CD8-positive, alpha-beta memory T cell (primary cell): Measurements from ENCODE around the gene AKAP7. TPM values are rescaled to one million over a fixed set of nuclear protein-coding genes. Genes with fewer than 3 reads are reported as not detected.
A peak's percentile ranks its signal among the peaks of the same experiment; 100 is the strongest.

Source experiments
- CTCF ChIA-PET: fragments of 350-600 bp; sonication (Branson Sonifier 250); formaldehyde crosslinking; loops from one replicate; lab custom pipeline; 2021; ENCODE audit warnings: antibody characterized with exemption; lab: Charles Lee
- POLR2A ChIA-PET: fragments of 350-600 bp; sonication (Branson Sonifier 250); formaldehyde crosslinking; loops from one replicate; lab custom pipeline; 2021; ENCODE audit warnings: antibody characterized with exemption; lab: Charles Lee
- DNase-seq, 5 donors: peaks; one replicate each; pipeline versions ENCODE4 v3.0.0 to v3.0.0-alpha.2; 2020 to 2022; ENCODE audit warnings: mixed read lengths in 1 of 5
- H3K27ac ChIP-seq: one replicate; pipeline ENCODE4 v1.7.0; 2013; ENCODE audit warnings: low read depth, mild to moderate bottlenecking, low read length, moderate library complexity
- H3K27me3 ChIP-seq: 2 replicates; pipeline ENCODE4 v1.7.0; 2013; ENCODE audit warnings: low read length, mild to moderate bottlenecking; ENCODE audit not compliant: insufficient read depth, poor library complexity, severe bottlenecking
- H3K36me3 ChIP-seq: 2 replicates; pipeline ENCODE4 v1.7.0; 2013; ENCODE audit warnings: mild to moderate bottlenecking, low read length, moderate library complexity; ENCODE audit not compliant: insufficient read depth
- H3K4me1 ChIP-seq: 2 replicates; pipeline ENCODE4 v1.7.0; 2013; ENCODE audit warnings: mild to moderate bottlenecking, low read length, moderate library complexity; ENCODE audit not compliant: insufficient read depth
- H3K4me3 ChIP-seq: 2 replicates; pipeline ENCODE4 v1.7.0; 2013; ENCODE audit warnings: mild to moderate bottlenecking, low read length
- H3K9me3 ChIP-seq: 2 replicates; pipeline ENCODE4 v1.7.0; 2013; ENCODE audit warnings: mild to moderate bottlenecking, low read length
- H3K27ac Mint-ChIP-seq, 8 donors: one replicate each; pipeline ENCODE4 v1.8.0; 2020 to 2021; ENCODE audit warnings: mixed read lengths in 8 of 8, mild to moderate bottlenecking in 6 of 8, inconsistent platforms in 3 of 8, moderate library complexity in 3 of 8
- H3K27me3 Mint-ChIP-seq, 2 donors: one replicate each; pipeline ENCODE4 v1.8.0; 2020 to 2021; ENCODE audit warnings: mixed read lengths in 2 of 2, mild to moderate bottlenecking in 1 of 2, moderate library complexity in 1 of 2
- H3K36me3 Mint-ChIP-seq, 3 donors: one replicate each; pipeline ENCODE4 v1.8.0; 2020 to 2021; ENCODE audit warnings: mixed read lengths in 3 of 3, inconsistent platforms in 1 of 3, mild to moderate bottlenecking in 1 of 3
- H3K4me1 Mint-ChIP-seq, 3 donors: one replicate each; pipeline ENCODE4 v1.8.0; 2020 to 2021; ENCODE audit warnings: mixed read lengths in 3 of 3, inconsistent platforms in 1 of 3, mild to moderate bottlenecking in 1 of 3
- H3K4me3 Mint-ChIP-seq, 7 donors: one replicate each; pipeline ENCODE4 v1.8.0; 2020 to 2021; ENCODE audit warnings: mixed read lengths in 7 of 7, mild to moderate bottlenecking in 6 of 7, moderate library complexity in 4 of 7, inconsistent platforms in 2 of 7
- H3K9me3 Mint-ChIP-seq, 5 donors: one replicate each; pipeline ENCODE4 v1.8.0; 2020 to 2022; ENCODE audit warnings: mixed read lengths in 5 of 5, mild to moderate bottlenecking in 3 of 5, moderate library complexity in 2 of 5, inconsistent platforms in 1 of 5
- polyA plus RNA-seq: library from polyadenylated mRNA; unstranded; fragments of 300-500 nt; fragmentation: Illumina TruSeq; gene quantifications from one replicate; pipeline ENCODE4 v1.2.3, GENCODE V29; 2021
- total RNA-seq, 2 experiments: library from RNA; stranded (reverse); gene quantifications; one replicate each; pipeline ENCODE4 v1.2.3, GENCODE V29; 2021

The AKAP7 gene
- total and polyA plus RNA-seq, 3 experiments from 2014 or later, result 4.3 to 17.3 (median 4.8) TPM

GRCh38 chr6:131182991-131183425 lies 47.7 kb downstream of the AKAP7 start:
- Histone ChIP-seq H3K4me3 (no peak overlapping the region), H3K27ac (no peak overlapping the region), H3K9me3 (no peaks in the 10 kb centered on the region), H3K36me3 (no peaks in the 10 kb centered on the region), H3K4me1 (peaks cover 7% of the 10 kb centered on the region), H3K27me3 (no peaks in the 10 kb centered on the region)
- peak overlapping the region in 6 of 7 donors; percentile 38 to 91 (median 64) for H3K4me3 Mint-ChIP-seq
- peaks cover 6 to 19% (median 13%) of the 10 kb centered on the region in 3 donors for H3K36me3 Mint-ChIP-seq
- ChIA-PET CTCF (interaction anchor here (0.7 to 7.0 kb wide), 28 partner anchors 9 to 473 kb away, joined by 3 to 88 read pairs (median 4); partner anchors contain the start of gene MED23), POLR2A (interaction anchor here (1.7 kb wide), 1 partner anchor 350 kb away, joined by 5 read pairs; no protein-coding TSS in a partner anchor)
- no peaks in the 10 kb centered on the region for H3K27me3 Mint-ChIP-seq
- H3K4me1 Mint-ChIP-seq, result peaks cover 7 to 12% (median 10%) of the 10 kb centered on the region in 3 donors
- H3K27ac Mint-ChIP-seq, result peak overlapping the region in 7 of 8 donors; percentile 71 to 96 (median 90)
- peak in 3 of 5 donors; percentile 41 to 56 (median 47) for DNase-seq
- H3K9me3 Mint-ChIP-seq, result no peaks in the 10 kb centered on the region

GRCh38 chr6:131183427-131184095 lies 48.3 kb downstream of the AKAP7 start:
- ChIA-PET CTCF (interaction anchor here (0.7 to 7.0 kb wide), 25 partner anchors 8 to 473 kb away, joined by 3 to 88 read pairs (median 4); partner anchors contain the start of gene MED23), POLR2A (interaction anchor here (1.7 kb wide), 1 partner anchor 350 kb away, joined by 5 read pairs; no protein-coding TSS in a partner anchor)
- Histone ChIP-seq H3K36me3 (no peaks in the 10 kb centered on the region), H3K27me3 (no peaks in the 10 kb centered on the region), H3K4me1 (peaks cover 7% of the 10 kb centered on the region), H3K4me3 (no peak overlapping the region), H3K9me3 (no peaks in the 10 kb centered on the region), H3K27ac (no peak overlapping the region)
- peaks cover 7 to 12% (median 10%) of the 10 kb centered on the region in 3 donors for H3K4me1 Mint-ChIP-seq
- DNase-seq, result no peak
- H3K4me3 Mint-ChIP-seq, result peak overlapping the region in 2 of 7 donors; percentile 87 to 91
- no peaks in the 10 kb centered on the region for H3K27me3 Mint-ChIP-seq
- peaks cover 6 to 18% (median 13%) of the 10 kb centered on the region in 3 donors for H3K36me3 Mint-ChIP-seq
- H3K27ac Mint-ChIP-seq, result peak overlapping the region in 7 of 8 donors; percentile 71 to 96 (median 90)
- H3K9me3 Mint-ChIP-seq, result no peaks in the 10 kb centered on the region

GRCh38 chr6:131191590-131191989 lies 56.3 kb downstream of the AKAP7 start:
- CTCF ChIA-PET, result interaction anchor here (0.7 to 2.1 kb wide), 3 partner anchors 9 to 342 kb away, joined by 3 to 8 read pairs (median 4); no protein-coding TSS in a partner anchor
- POLR2A ChIA-PET, result no interaction called here

GRCh38 chr6:131197716-131198115 lies 62.4 kb downstream of the AKAP7 start:
- ChIA-PET CTCF (interaction anchor here (1.6 to 4.2 kb wide), 4 partner anchors 15 to 336 kb away, joined by 3 to 37 read pairs (median 24); no protein-coding TSS in a partner anchor), POLR2A (interaction anchor here (1.3 kb wide), 1 partner anchor 64 kb away, joined by 3 read pairs; no protein-coding TSS in a partner anchor)
- peaks cover 43 to 46% (median 44%) of the 10 kb centered on the region in 3 donors for H3K4me1 Mint-ChIP-seq
- Histone ChIP-seq H3K9me3 (no peaks in the 10 kb centered on the region), H3K36me3 (no peaks in the 10 kb centered on the region), H3K27ac (no peak overlapping the region), H3K27me3 (no peaks in the 10 kb centered on the region), H3K4me3 (no peak overlapping the region), H3K4me1 (peaks cover 44% of the 10 kb centered on the region)
- peaks cover 9 to 42% (median 29%) of the 10 kb centered on the region in 3 donors for H3K36me3 Mint-ChIP-seq
- peaks cover 14 to 23% (median 17%) of the 10 kb centered on the region in 5 donors for H3K9me3 Mint-ChIP-seq
- no peaks in the 10 kb centered on the region for H3K27me3 Mint-ChIP-seq
- peak in 3 of 5 donors; percentile 31 to 63 (median 49) for DNase-seq
- H3K27ac Mint-ChIP-seq, result peak overlapping the region; percentile 22 to 99 (median 86)
- H3K4me3 Mint-ChIP-seq, result peak overlapping the region in 6 of 7 donors; percentile 16 to 89 (median 59)

More at GRCh38 chr6:131191590-131191989, 56.3 kb downstream of the AKAP7 start:
- H3K36me3 Mint-ChIP-seq, result peaks cover 13 to 54% (median 38%) of the 10 kb centered on the region in 3 donors
- Histone ChIP-seq H3K27me3 (no peaks in the 10 kb centered on the region), H3K4me1 (no peaks in the 10 kb centered on the region), H3K4me3 (no peak overlapping the region), H3K9me3 (no peaks in the 10 kb centered on the region), H3K36me3 (no peaks in the 10 kb centered on the region), H3K27ac (no peak overlapping the region)
- H3K27me3 Mint-ChIP-seq, result no peaks in the 10 kb centered on the region
- DNase-seq, result no peak
- no peaks in the 10 kb centered on the region for H3K4me1 Mint-ChIP-seq
- H3K27ac Mint-ChIP-seq, result no peak overlapping the region
- H3K4me3 Mint-ChIP-seq, result no peak overlapping the region
- peaks cover 17 to 33% (median 26%) of the 10 kb centered on the region in 5 donors for H3K9me3 Mint-ChIP-seq

GRCh38 chr6:131199568-131200272 lies 64.5 kb downstream of the AKAP7 start:
- ChIA-PET CTCF (interaction anchor here (0.7 to 4.2 kb wide), 14 partner anchors 10 to 334 kb away, joined by 3 to 37 read pairs (median 5); no protein-coding TSS in a partner anchor), POLR2A (interaction anchor here (0.6 to 2.6 kb wide), 4 partner anchors 12 to 320 kb away, joined by 3 to 19 read pairs (median 4); no protein-coding TSS in a partner anchor)
- no peaks in the 10 kb centered on the region for H3K36me3 ChIP-seq
- H3K27ac Mint-ChIP-seq, result peak overlapping the region; percentile 89 to 99 (median 96)
- H3K4me3 Mint-ChIP-seq, result peak overlapping the region; percentile 83 to 89 (median 86)
- no peaks in the 10 kb centered on the region for H3K9me3 ChIP-seq
- H3K27ac ChIP-seq, result peak overlapping the region; percentile 66
- H3K27me3 ChIP-seq, result no peaks in the 10 kb centered on the region
- peak; percentile 42 to 88 (median 84) for DNase-seq
- H3K9me3 Mint-ChIP-seq, result peaks cover 0 to 3% (median under 1%) of the 10 kb centered on the region in 5 donors
- H3K4me1 ChIP-seq, result peaks cover 60% of the 10 kb centered on the region
- peaks cover 59 to 64% (median 61%) of the 10 kb centered on the region in 3 donors for H3K4me1 Mint-ChIP-seq
- peak overlapping the region; percentile 37 for H3K4me3 ChIP-seq
- no peaks in the 10 kb centered on the region for H3K27me3 Mint-ChIP-seq
- peaks cover 2 to 23% (median 11%) of the 10 kb centered on the region in 3 donors for H3K36me3 Mint-ChIP-seq

- Histone ChIP-seq H3K36me3 (no peaks in the 10 kb centered on the region), H3K4me1 (peaks cover 46% of the 10 kb centered on the region), H3K27ac (no peak overlapping the region), H3K27me3 (no peaks in the 10 kb centered on the region), H3K4me3 (no peak overlapping the region), H3K9me3 (no peaks in the 10 kb centered on the region)
- Mint-ChIP-seq H3K36me3 (peaks cover 5 to 19% (median 14%) of the 10 kb centered on the region in 3 donors), H3K27ac (peak overlapping the region in 5 of 8 donors; percentile 6 to 24 (median 9)), H3K4me3 (peak overlapping the region in 1 of 7 donors; percentile 1), H3K9me3 (no peaks in the 10 kb centered on the region), H3K27me3 (no peaks in the 10 kb centered on the region), H3K4me1 (peaks cover 55 to 66% (median 64%) of the 10 kb centered on the region in 3 donors)
- ChIA-PET CTCF (interaction anchor here (1.5 to 1.6 kb wide), 3 partner anchors 23 to 328 kb away, joined by 4 to 5 read pairs (median 4); no protein-coding TSS in a partner anchor), POLR2A (no interaction called here)
- no peak for DNase-seq
These were observed 70.4 kb downstream of the AKAP7 start for GRCh38 chr6:131205481-131206244.
